ENCODE data around the gene ALX4.

ALX4 gene

DNA sequence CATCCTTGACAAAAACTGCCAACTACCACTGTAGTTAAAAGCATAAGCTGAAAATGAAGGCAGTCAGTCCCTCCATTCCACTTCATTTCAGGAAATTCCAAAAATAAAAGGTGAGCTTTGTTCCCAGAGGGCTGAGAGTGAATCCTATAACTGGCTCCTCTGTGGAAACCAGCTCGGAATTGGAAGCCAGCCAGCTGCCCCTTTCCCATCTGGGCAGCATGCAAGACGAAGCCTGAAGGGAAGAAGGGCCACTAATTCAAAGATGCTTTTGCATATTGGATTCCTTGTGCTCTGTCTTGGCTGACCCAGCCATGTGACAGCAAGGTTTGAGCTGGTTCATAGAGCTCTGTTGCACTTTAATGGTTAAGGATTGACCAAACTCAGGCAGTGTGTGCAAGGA lies 83.4 kb downstream of the ALX4 start:
- H3K9ac ChIP-seq (ENCODE audit: low read depth, low read length, poor library complexity, severe bottlenecking) = no peak overlapping the region
- no peaks in the 10 kb centered on the region for H4K20me1 ChIP-seq (ENCODE audit: insufficient read depth, low read length, poor library complexity, severe bottlenecking)
- no peaks in the 10 kb centered on the region for H3K9me3 ChIP-seq (ENCODE audit: insufficient read depth, low read depth, low read length)
- peak overlapping the region; percentile 22 for H3K4me2 ChIP-seq (ENCODE audit: low read depth, low read length, poor library complexity, severe bottlenecking)
- no peak for TF ChIP-seq EZH2phosphoT487 (IDR thresholded peaks at IDR 0.05; ENCODE audit: borderline replicate concordance)
- TF ChIP-seq, protein P1, sequence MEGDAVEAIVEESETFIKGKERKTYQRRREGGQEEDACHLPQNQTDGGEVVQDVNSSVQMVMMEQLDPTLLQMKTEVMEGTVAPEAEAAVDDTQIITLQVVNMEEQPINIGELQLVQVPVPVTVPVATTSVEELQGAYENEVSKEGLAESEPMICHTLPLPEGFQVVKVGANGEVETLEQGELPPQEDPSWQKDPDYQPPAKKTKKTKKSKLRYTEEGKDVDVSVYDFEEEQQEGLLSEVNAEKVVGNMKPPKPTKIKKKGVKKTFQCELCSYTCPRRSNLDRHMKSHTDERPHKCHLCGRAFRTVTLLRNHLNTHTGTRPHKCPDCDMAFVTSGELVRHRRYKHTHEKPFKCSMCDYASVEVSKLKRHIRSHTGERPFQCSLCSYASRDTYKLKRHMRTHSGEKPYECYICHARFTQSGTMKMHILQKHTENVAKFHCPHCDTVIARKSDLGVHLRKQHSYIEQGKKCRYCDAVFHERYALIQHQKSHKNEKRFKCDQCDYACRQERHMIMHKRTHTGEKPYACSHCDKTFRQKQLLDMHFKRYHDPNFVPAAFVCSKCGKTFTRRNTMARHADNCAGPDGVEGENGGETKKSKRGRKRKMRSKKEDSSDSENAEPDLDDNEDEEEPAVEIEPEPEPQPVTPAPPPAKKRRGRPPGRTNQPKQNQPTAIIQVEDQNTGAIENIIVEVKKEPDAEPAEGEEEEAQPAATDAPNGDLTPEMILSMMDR (conservative IDR thresholded peaks at IDR 0.05; ENCODE audit: low read length) = no peak
- H3K4me3 ChIP-seq (ENCODE audit: low read length, poor library complexity, severe bottlenecking) = no peak overlapping the region
- no peaks in the 10 kb centered on the region for H3K79me2 ChIP-seq (ENCODE audit: insufficient read depth, low read length)
- no peaks in the 10 kb centered on the region for H3K36me3 ChIP-seq (ENCODE audit: insufficient read depth, low read length)
- no peaks in the 10 kb centered on the region for H3K9me2 ChIP-seq (replicated peaks; ENCODE audit: low read depth, low read length)
- no peaks in the 10 kb centered on the region for H3F3A ChIP-seq (ENCODE audit: low read depth)
- no peaks in the 10 kb centered on the region for H3K27me3 ChIP-seq (ENCODE audit: insufficient read depth, low read length, poor library complexity, severe bottlenecking)
- peaks cover 11% of the 10 kb centered on the region for H3K4me1 ChIP-seq (ENCODE audit: insufficient read depth, low read length, poor library complexity, severe bottlenecking)
- H2AFZ ChIP-seq (ENCODE audit: low read length) = no peak overlapping the region

DNA sequence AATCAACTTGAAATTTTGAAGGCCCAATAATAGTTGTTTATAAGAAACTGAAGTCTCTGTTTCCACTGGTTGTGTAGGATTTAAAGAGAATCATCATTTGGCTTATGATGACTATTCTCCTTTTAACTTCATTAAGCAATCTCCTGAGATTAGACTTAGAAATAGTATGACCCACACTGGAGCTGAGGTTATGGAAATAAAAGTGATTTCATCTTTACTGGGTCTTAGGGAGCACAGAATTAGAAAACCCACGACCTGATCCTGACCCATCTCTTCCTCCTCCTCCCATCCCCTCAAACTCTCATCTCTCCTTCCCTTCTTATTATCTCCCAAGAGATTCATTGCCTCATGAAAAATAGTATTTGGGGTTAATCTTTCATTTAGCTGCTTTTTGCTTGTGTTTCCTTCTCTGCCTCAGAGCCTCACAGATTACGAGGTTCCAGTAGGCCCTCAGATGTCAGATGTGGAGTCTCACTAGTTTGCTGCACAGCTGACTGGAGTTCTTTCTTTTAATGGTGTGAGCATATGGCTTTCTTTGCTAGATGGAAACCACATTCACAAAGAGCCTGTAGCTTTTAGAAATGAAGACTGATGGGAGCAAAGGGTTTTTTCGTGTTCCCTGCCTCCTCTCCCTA lies 85.0 kb downstream of the ALX4 start:
- no peak overlapping the region for H3K4me2 ChIP-seq (ENCODE audit: low read depth, low read length, poor library complexity, severe bottlenecking)

GRCh38 chr11:44223238-44223637 lies 86.7 kb downstream of the ALX4 start:
- Histone ChIP-seq H3K9me2 (replicated peaks; ENCODE audit: low read depth, low read length) (no peaks in the 10 kb centered on the region), H3K36me3 (ENCODE audit: insufficient read depth, low read length) (no peaks in the 10 kb centered on the region; the same call in 1 of the 2 replicates), H2AFZ (ENCODE audit: low read length) (no peak overlapping the region), H3K9me3 (ENCODE audit: insufficient read depth, low read depth, low read length) (no peaks in the 10 kb centered on the region), H3K9ac (ENCODE audit: low read depth, low read length, poor library complexity, severe bottlenecking) (no peak overlapping the region), H3K4me2 (ENCODE audit: low read depth, low read length, poor library complexity, severe bottlenecking) (no peak overlapping the region), H3K4me1 (ENCODE audit: insufficient read depth, low read length, poor library complexity, severe bottlenecking) (peaks cover 11% of the 10 kb centered on the region), H3K27me3 (ENCODE audit: insufficient read depth, low read length, poor library complexity, severe bottlenecking) (no peaks in the 10 kb centered on the region), H3K79me2 (ENCODE audit: insufficient read depth, low read length) (no peaks in the 10 kb centered on the region), H3K4me3 (ENCODE audit: low read length, poor library complexity, severe bottlenecking) (no peak overlapping the region), H3F3A (ENCODE audit: low read depth) (no peaks in the 10 kb centered on the region), H4K20me1 (ENCODE audit: insufficient read depth, low read length, poor library complexity, severe bottlenecking) (no peaks in the 10 kb centered on the region)
- TF ChIP-seq EZH2phosphoT487 (IDR thresholded peaks at IDR 0.05; ENCODE audit: borderline replicate concordance) = no peak
- TF ChIP-seq, protein P1 (conservative IDR thresholded peaks at IDR 0.05; ENCODE audit: low read length) = no peak

More for the DNA sequence above, 85.0 kb downstream of the ALX4 start:
- Histone ChIP-seq H3F3A (ENCODE audit: low read depth) (no peaks in the 10 kb centered on the region), H3K4me3 (ENCODE audit: low read length, poor library complexity, severe bottlenecking) (no peak overlapping the region), H2AFZ (ENCODE audit: low read length) (no peak overlapping the region), H3K9ac (ENCODE audit: low read depth, low read length, poor library complexity, severe bottlenecking) (no peak overlapping the region), H3K9me2 (replicated peaks; ENCODE audit: low read depth, low read length) (no peaks in the 10 kb centered on the region), H3K79me2 (ENCODE audit: insufficient read depth, low read length) (no peaks in the 10 kb centered on the region), H3K4me1 (ENCODE audit: insufficient read depth, low read length, poor library complexity, severe bottlenecking) (peaks cover 11% of the 10 kb centered on the region), H3K9me3 (ENCODE audit: insufficient read depth, low read depth, low read length) (no peaks in the 10 kb centered on the region), H3K27me3 (ENCODE audit: insufficient read depth, low read length, poor library complexity, severe bottlenecking) (no peaks in the 10 kb centered on the region), H3K36me3 (ENCODE audit: insufficient read depth, low read length) (no peaks in the 10 kb centered on the region; the same call in 1 of the 2 replicates), H4K20me1 (ENCODE audit: insufficient read depth, low read length, poor library complexity, severe bottlenecking) (no peaks in the 10 kb centered on the region)
- TF ChIP-seq, protein P1 (conservative IDR thresholded peaks at IDR 0.05; ENCODE audit: low read length) = no peak
- no peak for TF ChIP-seq EZH2phosphoT487 (IDR thresholded peaks at IDR 0.05; ENCODE audit: borderline replicate concordance)

Measured in Loucy (cell line).